GOT3 (cell line): ENCODE results near the gene LARGE1.

Experiments
- DNase-seq: peaks from one replicate; lab custom pipeline; 2025; ENCODE audit warnings: mixed read lengths; lab: John Stamatoyannopoulos, UW

LARGE1 gene

GRCh38 chr22:33361581-33361980 lies 558.7 kb downstream of the LARGE1 start:
- DNase-seq = no peak

- DNase-seq = no peak
Measured at GRCh38 chr22:33357981-33358399, 562.3 kb downstream of the LARGE1 start.

DNA sequence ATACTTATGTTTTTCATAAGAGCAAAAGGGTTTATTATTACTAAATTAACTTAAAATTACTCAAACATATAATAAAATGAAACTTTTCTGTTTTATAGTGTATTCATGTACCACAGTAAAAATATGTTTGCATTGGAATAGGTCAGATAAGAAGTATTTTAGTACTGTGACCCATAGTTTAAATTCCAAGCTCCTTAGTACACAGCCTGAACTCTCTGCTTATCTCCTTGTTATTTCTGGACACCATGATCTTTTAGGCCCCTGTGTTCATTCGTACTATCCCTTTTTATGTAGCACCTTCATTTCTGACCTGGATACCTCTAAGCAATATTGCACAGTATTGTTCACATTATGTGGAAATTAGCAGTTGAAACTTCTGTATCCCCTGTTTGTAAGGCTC lies 565.3 kb downstream of the LARGE1 start:
- DNase-seq = no peak

DNA sequence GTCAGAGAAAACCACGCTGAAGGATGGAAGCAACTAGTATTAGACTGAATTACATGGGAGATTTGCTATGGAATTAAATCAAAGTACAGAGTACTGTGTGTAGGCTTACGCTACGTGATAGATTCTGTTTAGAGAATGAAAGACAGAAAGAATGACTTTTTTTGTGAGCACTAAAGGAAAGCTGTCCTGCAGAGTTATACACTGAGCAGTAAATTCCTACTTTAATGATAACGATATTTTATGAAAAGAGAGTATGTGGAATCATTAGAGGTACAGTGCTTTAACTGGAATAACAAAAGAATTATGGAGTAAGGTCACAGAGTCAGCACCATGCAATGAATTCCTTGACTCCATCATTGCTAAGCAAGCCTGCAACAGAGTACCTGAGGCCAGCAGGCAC lies 566.8 kb downstream of the LARGE1 start:
- DNase-seq = no peak

GRCh38 chr22:33352768-33353167 lies 567.5 kb downstream of the LARGE1 start:
- DNase-seq = no peak

- no peak for DNase-seq
Measured at GRCh38 chr22:33350961-33351360, 569.3 kb downstream of the LARGE1 start.

DNA sequence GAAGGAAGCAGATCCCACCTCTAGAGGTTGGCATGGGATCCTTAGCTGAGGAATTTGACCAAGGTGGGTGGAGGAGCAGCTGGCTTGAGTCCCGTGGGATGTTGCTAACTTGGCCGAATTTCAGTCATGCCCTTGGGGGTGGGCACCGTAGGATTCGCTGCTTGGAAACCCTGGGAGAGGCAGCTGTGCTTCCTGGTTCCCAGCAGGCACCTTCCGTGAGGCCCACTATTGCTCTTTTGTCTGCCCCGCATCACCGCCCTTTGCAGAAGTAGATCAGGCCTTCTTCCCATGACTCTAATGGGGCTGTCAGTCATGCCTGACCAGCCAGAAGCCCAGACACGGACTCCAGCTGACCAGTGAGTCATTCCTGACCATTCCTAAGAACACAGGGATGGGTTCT lies 569.8 kb downstream of the LARGE1 start:
- DNase-seq = no peak

- no peak for DNase-seq
Measured at GRCh38 chr22:33347002-33347401, 573.3 kb downstream of the LARGE1 start.

GRCh38 chr22:33341611-33342010 lies 578.7 kb downstream of the LARGE1 start:
- DNase-seq = no peak

DNA sequence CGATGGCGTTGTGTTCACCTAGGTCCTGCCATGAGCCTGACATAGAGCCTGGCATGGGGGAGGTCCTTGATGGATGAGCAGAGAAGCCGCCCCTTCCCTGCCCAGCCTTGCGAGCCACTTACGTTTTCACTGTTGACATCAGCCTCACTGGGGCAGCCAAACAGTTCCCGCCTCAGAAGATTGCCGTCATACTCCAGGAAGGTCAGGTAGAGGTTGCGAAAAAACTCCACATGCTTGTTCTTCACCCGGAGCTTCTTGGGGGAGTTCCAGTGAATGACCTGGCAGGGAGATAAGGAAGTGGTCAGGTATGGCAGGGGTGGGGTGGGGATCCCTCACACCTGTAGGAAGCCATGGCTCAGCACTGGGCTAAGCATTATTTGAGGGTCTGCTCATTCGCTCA lies 582.8 kb downstream of the LARGE1 start:
- no peak for DNase-seq

DNA sequence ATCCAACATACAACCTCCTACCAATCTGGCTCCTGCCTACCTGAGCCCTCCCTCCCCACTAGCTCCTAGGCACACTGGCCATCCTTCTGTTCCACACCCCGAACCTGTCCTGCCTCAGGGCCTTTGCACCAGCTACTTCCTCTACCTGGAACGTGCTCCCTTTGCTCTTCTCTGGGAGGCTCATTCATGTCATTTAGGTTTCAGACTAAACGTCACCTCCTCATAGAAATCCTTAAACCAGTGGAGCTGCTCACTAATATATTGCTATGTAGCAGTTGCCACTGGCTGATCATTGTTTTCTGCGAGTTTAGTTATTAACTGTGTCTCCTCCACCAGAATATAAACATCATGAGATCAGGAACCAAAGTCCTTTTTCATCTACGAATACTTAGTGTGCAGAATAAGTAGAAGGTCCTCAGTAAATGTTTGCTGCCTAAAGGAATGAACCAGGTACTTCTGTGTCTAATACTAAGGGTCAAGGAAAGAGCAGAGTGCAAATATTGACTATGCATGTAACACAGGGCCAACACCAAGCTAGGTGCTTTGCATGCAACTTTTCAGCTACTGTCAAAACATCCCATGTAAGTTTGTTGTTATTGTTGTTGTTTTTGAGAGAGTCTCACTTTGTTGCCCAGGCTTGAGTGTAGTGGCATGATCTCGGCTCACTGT lies 584.5 kb downstream of the LARGE1 start:
- DNase-seq = no peak

GRCh38 chr22:33332538-33332937 lies 587.7 kb downstream of the LARGE1 start:
- DNase-seq = no peak

- no peak for DNase-seq
Measured at GRCh38 chr22:33331017-33331416, 589.3 kb downstream of the LARGE1 start.

GRCh38 chr22:33330534-33330933 lies 589.7 kb downstream of the LARGE1 start:
- DNase-seq = no peak

DNA sequence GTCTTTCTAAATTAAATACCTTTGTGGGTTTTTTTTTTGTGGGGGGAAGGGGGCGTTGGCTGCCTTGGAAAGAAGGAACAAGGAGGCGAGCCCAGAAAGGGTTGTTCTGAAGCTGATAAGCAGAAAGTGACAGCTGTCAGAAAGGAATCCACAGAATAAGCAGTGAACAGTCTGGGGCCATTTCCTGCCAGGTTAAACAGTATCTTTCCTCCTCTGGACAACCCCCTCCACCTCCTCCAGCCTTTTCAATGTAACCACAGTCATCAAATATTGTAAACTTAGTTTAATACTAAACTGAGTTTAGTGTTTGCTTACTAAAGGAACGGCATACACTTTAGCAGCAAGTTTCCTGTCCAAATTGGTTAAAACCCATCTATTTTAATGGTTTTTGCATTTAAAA lies 590.9 kb downstream of the LARGE1 start:
- no peak for DNase-seq

GRCh38 chr22:33328789-33329296 lies 591.4 kb downstream of the LARGE1 start:
- no peak for DNase-seq

DNA sequence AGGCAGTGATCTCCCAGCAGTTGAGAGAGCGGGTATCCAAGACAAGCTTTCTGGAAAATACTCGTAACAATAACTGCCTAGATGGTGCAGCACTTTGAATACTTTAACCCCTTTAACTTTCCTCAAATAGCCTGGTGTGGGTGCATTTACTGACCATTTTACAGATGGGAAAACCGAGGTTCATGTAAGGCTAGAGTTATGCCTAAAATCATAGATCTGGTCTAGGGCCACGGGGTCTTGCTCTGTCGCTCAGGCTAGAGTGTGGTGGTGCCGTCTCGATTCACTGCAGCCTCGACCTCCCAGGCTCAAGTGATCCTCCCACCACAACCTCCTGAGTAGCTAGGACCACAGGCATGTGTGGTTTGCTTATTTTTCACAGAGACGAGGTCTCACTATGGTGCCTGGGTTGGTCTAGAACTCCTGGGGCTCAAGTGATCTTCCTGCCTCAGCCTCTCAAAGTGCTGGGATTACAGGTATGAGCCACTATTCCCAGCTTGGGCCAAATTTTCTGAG lies 592.9 kb downstream of the LARGE1 start:
- no peak for DNase-seq

- no peak for DNase-seq
Measured at GRCh38 chr22:33326540-33327295, 593.6 kb downstream of the LARGE1 start.

- DNase-seq = no peak
Measured at GRCh38 chr22:33325232-33326004, 594.9 kb downstream of the LARGE1 start.

DNA sequence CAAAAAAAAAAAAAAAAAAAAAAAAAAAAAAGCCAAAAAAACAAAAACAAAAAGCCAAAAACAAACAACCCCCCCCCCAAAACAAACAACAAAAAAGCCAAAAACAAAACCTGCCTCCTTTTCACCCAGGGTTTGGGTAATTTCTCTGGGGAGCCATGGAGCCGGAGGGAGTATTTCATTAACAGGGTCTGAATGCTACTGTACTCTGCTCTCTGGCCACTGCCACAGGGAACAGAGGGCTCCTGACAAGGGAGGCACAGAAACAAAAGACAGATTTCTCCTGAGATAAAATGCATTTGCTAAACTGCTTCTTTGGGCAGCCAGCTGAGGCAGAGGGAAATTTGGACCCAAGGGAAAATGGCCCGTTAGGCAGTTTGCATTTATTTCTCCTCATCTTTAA lies 596.0 kb downstream of the LARGE1 start:
- DNase-seq = no peak

DNA sequence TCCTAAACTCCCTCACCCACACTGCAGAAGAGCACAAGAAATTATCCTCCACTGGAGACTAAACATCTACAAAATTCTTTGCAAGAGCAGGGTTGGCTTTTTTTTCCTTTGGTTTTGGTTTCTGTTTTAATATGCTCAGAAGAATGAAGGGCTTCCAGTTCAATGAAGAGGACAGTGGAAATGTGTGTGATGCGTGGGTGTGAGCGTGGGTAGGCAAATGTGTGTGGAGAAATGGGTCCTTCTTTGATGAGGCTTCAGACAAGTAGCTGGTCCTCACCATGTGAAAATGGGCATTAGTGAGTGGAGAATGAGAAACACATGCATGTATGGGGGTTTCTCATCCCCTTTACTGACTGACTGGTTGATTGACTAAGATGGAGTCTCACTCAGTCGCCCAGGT lies 598.8 kb downstream of the LARGE1 start:
- DNase-seq = no peak

DNA sequence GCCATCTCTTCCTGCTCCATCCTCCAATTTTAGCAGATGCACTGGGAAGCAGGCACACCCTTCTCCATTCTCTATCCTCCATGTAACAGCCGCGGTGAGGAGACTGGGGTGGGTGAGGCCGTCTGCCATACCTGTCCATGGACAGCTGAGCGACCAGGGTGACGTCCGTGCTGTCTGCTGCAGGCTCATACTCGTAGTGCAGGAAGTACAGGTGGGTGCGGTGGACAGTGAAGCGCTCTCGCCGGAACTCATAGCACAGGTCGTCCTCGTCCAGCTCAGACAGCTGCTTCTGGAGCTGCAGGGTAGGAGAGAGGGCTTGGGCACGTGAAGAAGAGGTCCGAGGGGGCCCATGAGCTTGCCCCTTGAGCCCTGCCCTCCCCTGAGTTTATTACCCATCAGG lies 604.3 kb downstream of the LARGE1 start:
- no peak for DNase-seq

DNA sequence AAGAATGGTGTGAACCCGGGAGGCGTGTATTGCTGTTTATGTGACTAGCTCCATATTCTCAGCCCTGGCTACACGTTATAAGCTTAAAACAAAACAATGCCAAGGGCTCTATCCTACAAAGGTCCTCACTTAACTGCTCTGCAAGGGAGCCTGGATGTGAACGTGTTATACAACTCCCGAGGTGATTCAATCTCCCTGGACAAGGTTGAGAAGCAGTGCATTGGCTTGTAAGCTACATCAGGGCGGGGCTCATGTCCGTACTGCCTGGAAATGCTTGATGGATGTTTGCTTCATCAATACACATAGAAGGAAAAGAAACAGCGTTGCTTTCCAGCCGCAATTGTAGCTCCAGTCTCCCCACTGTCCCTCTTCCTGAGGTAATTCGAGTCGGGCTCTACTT lies 605.2 kb downstream of the LARGE1 start:
- no peak for DNase-seq
